WTC11 (cell line): ENCODE results near the gene LILRB2. TPM values are rescaled to one million over a fixed set of nuclear protein-coding genes. Genes with fewer than 3 reads are reported as not detected.
"Not testable (repeated sequence)": the region's sequence is repeated elsewhere in the genome, so short reads cannot be mapped to it uniquely, and the experiment has no call there.

Experiments
- ATAC-seq: fragments of 200-7000 bp; cut with Tn5 transposase; 2 replicates; pipeline ENCODE4 v1.10.0; 2021; ENCODE audit warnings: mild to moderate bottlenecking, moderate library complexity
- CTCF ChIA-PET: fragments of 300-600 bp; sonication (Branson Sonifier 250); formaldehyde crosslinking; loops from one replicate; lab custom pipeline; 2021; ENCODE audit warnings: antibody characterized with exemption; lab: Charles Lee
- POLR2A ChIA-PET: fragments of 350-600 bp; sonication (Branson Sonifier 250); formaldehyde crosslinking; loops from one replicate; lab custom pipeline; 2021; ENCODE audit warnings: antibody characterized with exemption; lab: Charles Lee
- DNase-seq: peaks from one replicate; pipeline ENCODE4 v3.0.0; 2021; ENCODE audit warnings: low spot score
- H3K27ac Mint-ChIP-seq: 2 replicates; pipeline ENCODE4 v1.8.0; 2021; ENCODE audit warnings: mixed read lengths
- H3K27me3 Mint-ChIP-seq: 2 replicates; pipeline ENCODE4 v1.8.0; 2021; ENCODE audit warnings: low read depth, mild to moderate bottlenecking, moderate library complexity, mixed read lengths
- H3K36me3 Mint-ChIP-seq: 2 replicates; pipeline ENCODE4 v1.8.0; 2021; ENCODE audit warnings: mixed read lengths
- H3K4me1 Mint-ChIP-seq: 2 replicates; pipeline ENCODE4 v1.8.0; 2022; ENCODE audit warnings: mixed read lengths
- H3K4me3 Mint-ChIP-seq: 2 replicates; pipeline ENCODE4 v1.8.0; 2021; ENCODE audit warnings: mild to moderate bottlenecking, moderate library complexity, mixed read lengths
- H3K9me3 Mint-ChIP-seq: 2 replicates; pipeline ENCODE4 v1.8.0; 2021; ENCODE audit warnings: mixed read lengths
- AFF4 ChIP-seq: sonication (generic); formaldehyde crosslinking; IDR thresholded peaks from 2 replicates; pipeline ENCODE4 v1.8.1; 2023; ENCODE audit warnings: mild to moderate bottlenecking, missing genetic modification reagents, borderline replicate concordance
- CBFB ChIP-seq: sonication (generic); formaldehyde crosslinking; IDR thresholded peaks from 2 replicates; pipeline ENCODE4 v1.8.1; 2022; ENCODE audit warnings: mild to moderate bottlenecking, low read depth, missing genetic modification reagents
- CREM ChIP-seq: sonication (generic); formaldehyde crosslinking; IDR thresholded peaks from 2 replicates; pipeline ENCODE4 v1.8.1; 2022; ENCODE audit warnings: mild to moderate bottlenecking, missing genetic modification reagents, moderate library complexity
- EMX1 ChIP-seq: fragments of 250-450 bp; sonication (Bioruptor Pico); IDR thresholded peaks from 2 replicates; pipeline ENCODE4 v1.8.0; 2021; ENCODE audit warnings: mild to moderate bottlenecking
- ETV6 ChIP-seq: sonication (generic); formaldehyde crosslinking; IDR thresholded peaks from 2 replicates; pipeline ENCODE4 v1.8.1; 2022; ENCODE audit warnings: mild to moderate bottlenecking, missing genetic modification reagents
- IRF2 ChIP-seq: sonication (generic); formaldehyde crosslinking; IDR thresholded peaks from 2 replicates; pipeline ENCODE4 v1.8.0; 2022; ENCODE audit warnings: low read depth, missing genetic modification reagents, borderline replicate concordance
- KAT7 ChIP-seq: sonication (generic); formaldehyde crosslinking; IDR thresholded peaks from 2 replicates; pipeline ENCODE4 v1.8.1; 2023; ENCODE audit warnings: missing genetic modification reagents, mild to moderate bottlenecking, borderline replicate concordance
- MYBL2 ChIP-seq: sonication (generic); formaldehyde crosslinking; IDR thresholded peaks from 2 replicates; pipeline ENCODE4 v1.8.1; 2023; ENCODE audit warnings: mild to moderate bottlenecking, moderate library complexity, missing genetic modification reagents
- OVOL2 ChIP-seq: fragments of 250-450 bp; sonication (Bioruptor Pico); IDR thresholded peaks from 2 replicates; pipeline ENCODE4 v1.9.0; 2021; ENCODE audit warnings: mild to moderate bottlenecking, borderline replicate concordance
- PREB ChIP-seq: sonication (generic); formaldehyde crosslinking; IDR thresholded peaks from 2 replicates; pipeline ENCODE4 v1.8.1; 2022; ENCODE audit warnings: mild to moderate bottlenecking, missing genetic modification reagents, moderate library complexity, borderline replicate concordance
- PRRX2 ChIP-seq: fragments of 250-450 bp; sonication (Bioruptor Pico); IDR thresholded peaks from 2 replicates; pipeline ENCODE4 v1.8.0; 2021; ENCODE audit warnings: mild to moderate bottlenecking
- SMAD4 ChIP-seq: sonication (generic); formaldehyde crosslinking; IDR thresholded peaks from 2 replicates; pipeline ENCODE4 v1.8.0; 2022; ENCODE audit warnings: mild to moderate bottlenecking, missing genetic modification reagents
- TEAD4 ChIP-seq: sonication (generic); formaldehyde crosslinking; IDR thresholded peaks from 2 replicates; pipeline ENCODE4 v1.8.0; 2022; ENCODE audit warnings: mild to moderate bottlenecking, missing genetic modification reagents
- ZNF317 ChIP-seq: sonication (generic); formaldehyde crosslinking; IDR thresholded peaks from 2 replicates; pipeline ENCODE4 v1.8.1; 2023; ENCODE audit warnings: low read depth, mild to moderate bottlenecking, moderate library complexity, missing genetic modification reagents, borderline replicate concordance
- total RNA-seq: library from RNA; stranded (reverse); gene quantifications from 3 replicates; pipeline ENCODE4 v1.2.3, GENCODE V29; 2021
- TF ChIP-seq, protein P1 (sequence below): sonication (generic); formaldehyde crosslinking; IDR thresholded peaks from 2 replicates; pipeline ENCODE4 v1.8.0; 2023; ENCODE audit warnings: missing genetic modification reagents, mild to moderate bottlenecking, borderline replicate concordance
- TF ChIP-seq, protein P2 (sequence below): sonication (generic); formaldehyde crosslinking; IDR thresholded peaks from 2 replicates; pipeline ENCODE4 v1.8.0; 2023; ENCODE audit warnings: missing genetic modification reagents
- TF ChIP-seq, protein P3 (sequence below): fragments of 250-450 bp; sonication (Bioruptor Pico); IDR thresholded peaks from 2 replicates; pipeline ENCODE4 v1.8.0; 2021; ENCODE audit warnings: mild to moderate bottlenecking
- TF ChIP-seq, protein P4 (sequence below): sonication (generic); formaldehyde crosslinking; conservative IDR thresholded peaks from 2 replicates; pipeline ENCODE4 v1.8.1; 2022; ENCODE audit warnings: mild to moderate bottlenecking, missing genetic modification reagents

LILRB2 gene
- total RNA-seq, 1 experiment from 2014 or later: not detected

DNA sequence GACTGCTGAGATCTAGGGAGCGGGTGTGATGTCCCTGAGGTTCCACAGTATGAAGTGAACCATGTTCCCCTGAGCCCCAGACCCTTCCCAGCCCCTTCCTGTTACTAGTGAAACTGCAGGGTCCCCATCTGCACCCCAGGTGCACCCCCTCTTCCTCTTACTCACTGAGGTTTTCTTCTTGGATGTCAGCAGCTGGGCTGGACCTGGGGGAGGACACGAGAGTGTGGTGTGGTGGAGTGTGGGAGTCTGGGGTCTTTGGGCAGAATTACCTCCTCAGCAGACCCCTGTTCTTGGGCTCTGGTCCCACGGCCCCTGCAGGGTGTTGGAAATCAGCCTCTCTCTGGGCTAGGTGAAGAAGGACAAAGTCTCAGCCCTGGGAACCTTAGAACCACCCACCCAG lies 35.0 kb downstream of the LILRB2 start:
- no peak overlapping the region for H3K4me3 Mint-ChIP-seq
- TF ChIP-seq CBFB (CRISPR knock-in tag): no peak
- TF ChIP-seq PRRX2 (CRISPR knock-in tag): no peak
- no peak for TF ChIP-seq TEAD4 (CRISPR knock-in tag)
- TF ChIP-seq SMAD4 (CRISPR knock-in tag): no peak
- TF ChIP-seq MYBL2 (CRISPR knock-in tag): no peak
- no peak for TF ChIP-seq CREM (CRISPR knock-in tag)
- TF ChIP-seq KAT7 (CRISPR knock-in tag): no peak
- TF ChIP-seq, protein P1, sequence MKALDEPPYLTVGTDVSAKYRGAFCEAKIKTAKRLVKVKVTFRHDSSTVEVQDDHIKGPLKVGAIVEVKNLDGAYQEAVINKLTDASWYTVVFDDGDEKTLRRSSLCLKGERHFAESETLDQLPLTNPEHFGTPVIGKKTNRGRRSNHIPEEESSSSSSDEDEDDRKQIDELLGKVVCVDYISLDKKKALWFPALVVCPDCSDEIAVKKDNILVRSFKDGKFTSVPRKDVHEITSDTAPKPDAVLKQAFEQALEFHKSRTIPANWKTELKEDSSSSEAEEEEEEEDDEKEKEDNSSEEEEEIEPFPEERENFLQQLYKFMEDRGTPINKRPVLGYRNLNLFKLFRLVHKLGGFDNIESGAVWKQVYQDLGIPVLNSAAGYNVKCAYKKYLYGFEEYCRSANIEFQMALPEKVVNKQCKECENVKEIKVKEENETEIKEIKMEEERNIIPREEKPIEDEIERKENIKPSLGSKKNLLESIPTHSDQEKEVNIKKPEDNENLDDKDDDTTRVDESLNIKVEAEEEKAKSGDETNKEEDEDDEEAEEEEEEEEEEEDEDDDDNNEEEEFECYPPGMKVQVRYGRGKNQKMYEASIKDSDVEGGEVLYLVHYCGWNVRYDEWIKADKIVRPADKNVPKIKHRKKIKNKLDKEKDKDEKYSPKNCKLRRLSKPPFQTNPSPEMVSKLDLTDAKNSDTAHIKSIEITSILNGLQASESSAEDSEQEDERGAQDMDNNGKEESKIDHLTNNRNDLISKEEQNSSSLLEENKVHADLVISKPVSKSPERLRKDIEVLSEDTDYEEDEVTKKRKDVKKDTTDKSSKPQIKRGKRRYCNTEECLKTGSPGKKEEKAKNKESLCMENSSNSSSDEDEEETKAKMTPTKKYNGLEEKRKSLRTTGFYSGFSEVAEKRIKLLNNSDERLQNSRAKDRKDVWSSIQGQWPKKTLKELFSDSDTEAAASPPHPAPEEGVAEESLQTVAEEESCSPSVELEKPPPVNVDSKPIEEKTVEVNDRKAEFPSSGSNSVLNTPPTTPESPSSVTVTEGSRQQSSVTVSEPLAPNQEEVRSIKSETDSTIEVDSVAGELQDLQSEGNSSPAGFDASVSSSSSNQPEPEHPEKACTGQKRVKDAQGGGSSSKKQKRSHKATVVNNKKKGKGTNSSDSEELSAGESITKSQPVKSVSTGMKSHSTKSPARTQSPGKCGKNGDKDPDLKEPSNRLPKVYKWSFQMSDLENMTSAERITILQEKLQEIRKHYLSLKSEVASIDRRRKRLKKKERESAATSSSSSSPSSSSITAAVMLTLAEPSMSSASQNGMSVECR (CRISPR knock-in tag): no peak
- no peak for TF ChIP-seq PREB
- no peak for TF ChIP-seq OVOL2 (CRISPR knock-in tag)
- TF ChIP-seq ETV6: no peak
- TF ChIP-seq, protein P2, sequence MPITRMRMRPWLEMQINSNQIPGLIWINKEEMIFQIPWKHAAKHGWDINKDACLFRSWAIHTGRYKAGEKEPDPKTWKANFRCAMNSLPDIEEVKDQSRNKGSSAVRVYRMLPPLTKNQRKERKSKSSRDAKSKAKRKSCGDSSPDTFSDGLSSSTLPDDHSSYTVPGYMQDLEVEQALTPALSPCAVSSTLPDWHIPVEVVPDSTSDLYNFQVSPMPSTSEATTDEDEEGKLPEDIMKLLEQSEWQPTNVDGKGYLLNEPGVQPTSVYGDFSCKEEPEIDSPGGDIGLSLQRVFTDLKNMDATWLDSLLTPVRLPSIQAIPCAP (CRISPR knock-in tag): no peak
- TF ChIP-seq IRF2 (CRISPR knock-in tag): no peak
- TF ChIP-seq, protein P3, sequence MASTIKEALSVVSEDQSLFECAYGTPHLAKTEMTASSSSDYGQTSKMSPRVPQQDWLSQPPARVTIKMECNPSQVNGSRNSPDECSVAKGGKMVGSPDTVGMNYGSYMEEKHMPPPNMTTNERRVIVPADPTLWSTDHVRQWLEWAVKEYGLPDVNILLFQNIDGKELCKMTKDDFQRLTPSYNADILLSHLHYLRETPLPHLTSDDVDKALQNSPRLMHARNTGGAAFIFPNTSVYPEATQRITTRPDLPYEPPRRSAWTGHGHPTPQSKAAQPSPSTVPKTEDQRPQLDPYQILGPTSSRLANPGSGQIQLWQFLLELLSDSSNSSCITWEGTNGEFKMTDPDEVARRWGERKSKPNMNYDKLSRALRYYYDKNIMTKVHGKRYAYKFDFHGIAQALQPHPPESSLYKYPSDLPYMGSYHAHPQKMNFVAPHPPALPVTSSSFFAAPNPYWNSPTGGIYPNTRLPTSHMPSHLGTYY (CRISPR knock-in tag): no peak
- no peak for TF ChIP-seq ZNF317 (CRISPR knock-in tag)
- TF ChIP-seq, protein P4, sequence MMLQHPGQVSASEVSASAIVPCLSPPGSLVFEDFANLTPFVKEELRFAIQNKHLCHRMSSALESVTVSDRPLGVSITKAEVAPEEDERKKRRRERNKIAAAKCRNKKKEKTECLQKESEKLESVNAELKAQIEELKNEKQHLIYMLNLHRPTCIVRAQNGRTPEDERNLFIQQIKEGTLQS (CRISPR knock-in tag): no peak
- TF ChIP-seq EMX1 (CRISPR knock-in tag): no peak
- no peak for TF ChIP-seq AFF4 (CRISPR knock-in tag)
- no peak overlapping the region for H3K27ac Mint-ChIP-seq
- DNase-seq (no peak), ATAC-seq (no peak)
- no peaks in the 10 kb centered on the region for H3K9me3 Mint-ChIP-seq
- ChIA-PET CTCF (interaction anchor here (1.5 kb wide), 1 partner anchor 21 kb away, joined by 5 read pairs; no protein-coding TSS in a partner anchor), POLR2A (no interaction called here)
- no peaks in the 10 kb centered on the region for H3K36me3 Mint-ChIP-seq
- H3K4me1 Mint-ChIP-seq: no peaks in the 10 kb centered on the region
- H3K27me3 Mint-ChIP-seq: peaks cover 26% of the 10 kb centered on the region

GRCh38 chr19:54243809-54244208 lies 37.1 kb downstream of the LILRB2 start:
- H3K36me3 Mint-ChIP-seq, H3K4me3 Mint-ChIP-seq, H3K9me3 Mint-ChIP-seq, DNase-seq, POLR2A ChIA-PET, ATAC-seq, H3K27ac Mint-ChIP-seq, H3K4me1 Mint-ChIP-seq: not testable (repeated sequence)
- CTCF ChIA-PET: interaction anchor here (1.5 kb wide), 1 partner anchor 22 kb away, joined by 7 read pairs; no protein-coding TSS in a partner anchor
- H3K27me3 Mint-ChIP-seq: peaks cover 19% of the 10 kb centered on the region

GRCh38 chr19:54242646-54243045 lies 38.3 kb downstream of the LILRB2 start, which contains the start of gene LILRA6:
TSS of gene LILRA6 (minus strand) at chr19:54242790.
- POLR2A ChIA-PET, H3K9me3 Mint-ChIP-seq, DNase-seq, ATAC-seq, H3K27ac Mint-ChIP-seq, H3K4me3 Mint-ChIP-seq, H3K36me3 Mint-ChIP-seq, H3K4me1 Mint-ChIP-seq, H3K27me3 Mint-ChIP-seq: not testable (repeated sequence)
- CTCF ChIA-PET: interaction anchor here (0.6 to 1.5 kb wide), 2 partner anchors 23 to 70 kb away, joined by 4 to 7 read pairs; partner anchors contain the start of gene TMC4

DNA sequence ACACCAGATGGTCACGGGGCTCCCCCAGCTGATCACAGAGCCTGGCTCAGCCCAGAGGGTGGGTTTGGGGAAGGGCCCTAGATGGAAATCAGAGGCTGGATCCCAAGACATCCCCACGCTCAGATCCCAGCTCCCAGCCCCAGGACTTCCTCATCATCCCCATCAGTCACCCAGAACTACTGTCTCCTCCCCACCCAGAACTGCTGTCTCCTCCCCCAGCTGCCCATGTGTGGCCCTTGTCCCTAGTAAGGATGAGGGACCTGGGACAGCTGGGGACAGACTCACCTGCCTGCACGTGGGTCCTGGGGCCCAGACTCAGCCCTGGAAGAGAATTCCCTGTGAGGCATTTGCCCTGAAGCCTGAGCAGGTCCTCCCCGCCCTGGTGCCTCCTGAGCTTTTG lies 38.7 kb downstream of the LILRB2 start:
- CTCF ChIA-PET: interaction anchor here (0.6 to 1.5 kb wide), 2 partner anchors 24 to 69 kb away, joined by 4 to 7 read pairs; partner anchors contain the start of gene TMC4
- H3K27ac Mint-ChIP-seq, H3K4me3 Mint-ChIP-seq, H3K27me3 Mint-ChIP-seq, H3K9me3 Mint-ChIP-seq, H3K36me3 Mint-ChIP-seq, H3K4me1 Mint-ChIP-seq, DNase-seq, ATAC-seq: not testable (repeated sequence)
- POLR2A ChIA-PET: interaction anchor here (1.0 kb wide), 1 partner anchor 53 kb away, joined by 3 read pairs; the partner anchor contains the start of gene MBOAT7
